GM12864 (cell line): ENCODE data around the gene MAP4.

Source experiments
- DNase-seq: peaks from one replicate; pipeline ENCODE4 v3.0.0-alpha.2; 2011; ENCODE audit warnings: low read depth
- H3K4me3 ChIP-seq: 2 replicates; pipeline ENCODE4 v1.5.1; 2011; ENCODE audit warnings: mild to moderate bottlenecking, low read depth, low read length, control low read depth
- CTCF ChIP-seq: IDR thresholded peaks from 2 replicates; pipeline ENCODE4 v1.5.1; 2011; ENCODE audit warnings: low read depth, mild to moderate bottlenecking, moderate library complexity, low read length, control low read depth, inconsistent platforms; ENCODE audit errors: missing control alignments

The MAP4 gene

GRCh38 chr3:47985381-47985780 lies 30.8 kb downstream of the MAP4 start:
- no peak for TF ChIP-seq CTCF
- DNase-seq = no peak
- no peak overlapping the region for H3K4me3 ChIP-seq

GRCh38 chr3:47984075-47984728 lies 32.0 kb downstream of the MAP4 start:
- H3K4me3 ChIP-seq = no peak overlapping the region
- TF ChIP-seq CTCF = no peak
- no peak for DNase-seq

GRCh38 chr3:47980795-47981194 lies 35.4 kb downstream of the MAP4 start:
- H3K4me3 ChIP-seq = no peak overlapping the region
- TF ChIP-seq CTCF = no peak
- no peak for DNase-seq

GRCh38 chr3:47979070-47979469 lies 37.1 kb downstream of the MAP4 start:
- H3K4me3 ChIP-seq = no peak overlapping the region
- TF ChIP-seq CTCF = no peak
- no peak for DNase-seq

- DNase-seq = no peak
- TF ChIP-seq CTCF = no peak
- no peak overlapping the region for H3K4me3 ChIP-seq
These were observed 37.8 kb downstream of the MAP4 start for GRCh38 chr3:47978386-47978785.

GRCh38 chr3:47976135-47976732 lies 40.0 kb downstream of the MAP4 start:
- DNase-seq = peak; percentile 5
- TF ChIP-seq CTCF = no peak
- H3K4me3 ChIP-seq = no peak overlapping the region

- DNase-seq = no peak
- H3K4me3 ChIP-seq = no peak overlapping the region
- TF ChIP-seq CTCF = no peak
These were observed 41.2 kb downstream of the MAP4 start for GRCh38 chr3:47974974-47975470.
